Activated CD4-positive, alpha-beta T cell treated with anti-CD3 and anti-CD28 coated beads, Interleukin-10, Interleukin-2, amounts not matched to agents 100 ng/mL and 50 ng/mL, durations not matched to agents 16 hours and 8 hours (primary cell): ENCODE data around the gene TUBD1.
A peak's percentile ranks its signal among the peaks of the same experiment; 100 is the strongest.
"Not testable (repeated sequence)": the region's sequence is repeated elsewhere in the genome, so short reads cannot be mapped to it uniquely, and the experiment has no call there.

Experiments
- DNase-seq: peaks from one replicate; pipeline ENCODE4 v3.0.0-alpha.2; 2020

TUBD1 gene

GRCh38 chr17:59892924-59893675 lies at the start of gene TUBD1, which contains the start of gene RPS6KB1:
Gene TUBD1 (minus strand): TSS chr17:59892943. CDS start chr17:59891002, 1,941 bp downstream.
Gene RPS6KB1 (plus strand): TSS chr17:59893121. CDS start chr17:59893185, 64 bp downstream.
- DNase-seq: peak; percentile 99

- peak; percentile 46 for DNase-seq
These were observed 48.4 kb upstream of the TUBD1 start for GRCh38 chr17:59941131-59941530.

GRCh38 chr17:59940697-59941096 lies 48.0 kb upstream of the TUBD1 start:
- DNase-seq: peak; percentile 75

GRCh38 chr17:59933317-59933716 lies 40.6 kb upstream of the TUBD1 start:
- DNase-seq: not testable (repeated sequence)

- DNase-seq: not testable (repeated sequence)
These were observed 38.0 kb upstream of the TUBD1 start for GRCh38 chr17:59930768-59931167.

- DNase-seq: not testable (repeated sequence)
These were observed 37.4 kb upstream of the TUBD1 start for GRCh38 chr17:59930121-59930520.

GRCh38 chr17:59920637-59921036 lies 27.9 kb upstream of the TUBD1 start:
- DNase-seq: not testable (repeated sequence)

- no peak for DNase-seq
These were observed 23.7 kb upstream of the TUBD1 start for GRCh38 chr17:59916446-59916845.

GRCh38 chr17:59914274-59914854 lies 21.6 kb upstream of the TUBD1 start:
- DNase-seq: peak; percentile 47

- DNase-seq: no peak
These were observed 14.7 kb upstream of the TUBD1 start for GRCh38 chr17:59907467-59907866.

- DNase-seq: no peak
These were observed 10.7 kb upstream of the TUBD1 start for GRCh38 chr17:59903455-59903854.

GRCh38 chr17:59901604-59902003 lies 8.9 kb upstream of the TUBD1 start:
- no peak for DNase-seq

GRCh38 chr17:59899099-59899498 lies 6.4 kb upstream of the TUBD1 start:
- DNase-seq: no peak

GRCh38 chr17:59897090-59897489 lies 4.3 kb upstream of the TUBD1 start:
- DNase-seq: no peak

- no peak for DNase-seq
These were observed 945 bp upstream of the TUBD1 start for GRCh38 chr17:59893676-59894100.

- no peak for DNase-seq
These were observed 356 bp downstream of the TUBD1 start for GRCh38 chr17:59892251-59892923.

- peak; percentile 16 for DNase-seq
These were observed 2.0 kb downstream of the TUBD1 start for GRCh38 chr17:59890720-59891119.

- no peak for DNase-seq
These were observed 4.5 kb downstream of the TUBD1 start for GRCh38 chr17:59888145-59888750.

GRCh38 chr17:59884861-59885260 lies 7.9 kb downstream of the TUBD1 start:
- no peak for DNase-seq

GRCh38 chr17:59878624-59879023 lies 14.1 kb downstream of the TUBD1 start:
- no peak for DNase-seq

GRCh38 chr17:59877965-59878364 lies 14.8 kb downstream of the TUBD1 start:
- DNase-seq: no peak

- no peak for DNase-seq
These were observed 16.6 kb downstream of the TUBD1 start for GRCh38 chr17:59876107-59876506.

GRCh38 chr17:59874376-59874775 lies 18.4 kb downstream of the TUBD1 start:
- no peak for DNase-seq
